ENCODE data around the gene ANKRD36C. TPM values are rescaled to one million over a fixed set of nuclear protein-coding genes. Genes with fewer than 3 reads are reported as not detected.
A peak's percentile ranks its signal among the peaks of the same experiment; 100 is the strongest.
"Not testable (repeated sequence)": the region's sequence is repeated elsewhere in the genome, so short reads cannot be mapped to it uniquely, and the experiment has no call there.

ANKRD36C gene
- 31.4 TPM for polyA plus RNA-seq (ENCODE audit: insufficient read length)
- long read RNA-seq, donor 1: 0 reads
- long read RNA-seq, donor 2, partial matches to known transcripts: 7 of 7 reads
- long read RNA-seq, donor 2, other reads (novel, unspliced or antisense): 0 of 7 reads
- long read RNA-seq, donor 3, partial matches to known transcripts: 5 of 6 reads
- long read RNA-seq, donor 3, other reads (novel, unspliced or antisense): 0 of 6 reads
- long read RNA-seq, donor 4: 0 reads
- long read RNA-seq, donor 5, partial matches to known transcripts: 0 of 1 reads
- long read RNA-seq, donor 5, other reads (novel, unspliced or antisense): 0 of 1 reads
- long read RNA-seq, donor 6: 0 reads
- long read RNA-seq, donor 7, partial matches to known transcripts: 0 of 1 reads
- long read RNA-seq, donor 7, other reads (novel, unspliced or antisense): 0 of 1 reads
- long read RNA-seq, donor 8, partial matches to known transcripts: 0 of 1 reads
- long read RNA-seq, donor 8, other reads (novel, unspliced or antisense): 0 of 1 reads

DNA sequence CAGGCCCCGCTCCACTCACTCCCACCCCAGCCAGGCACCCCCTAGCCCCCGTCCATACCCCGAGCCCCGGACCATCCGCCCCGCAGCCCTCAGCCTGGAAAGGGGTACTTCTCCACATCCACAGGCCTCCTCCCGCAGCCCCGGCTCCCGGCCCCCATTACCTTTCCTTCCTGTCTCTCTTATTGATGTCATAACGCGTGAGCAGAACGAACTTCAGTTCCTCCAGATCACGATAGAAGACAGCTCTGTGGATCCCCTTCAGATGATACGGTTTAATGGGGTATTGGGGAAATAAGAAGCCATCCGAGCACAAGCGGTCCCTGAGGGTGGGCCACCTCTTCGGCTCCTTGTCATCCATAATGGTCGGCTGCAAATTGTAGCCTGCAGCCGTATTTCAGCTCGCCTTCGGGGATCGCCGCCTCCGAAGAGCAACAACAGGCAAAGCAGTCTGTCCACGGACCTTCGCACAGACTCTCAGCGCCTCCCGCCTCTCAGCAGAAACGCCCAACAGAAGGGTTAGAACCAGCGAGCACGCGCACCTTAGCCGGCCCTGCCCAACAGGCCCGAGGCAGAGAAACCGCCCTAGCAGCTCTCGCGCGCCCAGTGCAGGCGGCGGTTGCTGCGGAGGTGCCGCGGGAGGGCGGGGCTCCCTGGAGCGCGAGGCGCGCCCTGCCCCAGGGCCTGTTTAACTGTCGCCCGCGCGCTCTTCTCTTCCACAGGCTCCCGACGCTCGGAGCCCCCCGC is at the start of gene ANKRD36C:
ANKRD36C (minus strand) TSS at position 474 of the 744 bp plus-strand sequence; CDS start at position 358, 116 bp downstream.
- peak; percentile 28 for DNase-seq

GRCh38 chr2:96035554-96035953 is 43.9 kb upstream of the ANKRD36C start:
- not testable (repeated sequence) for DNase-seq

DNA sequence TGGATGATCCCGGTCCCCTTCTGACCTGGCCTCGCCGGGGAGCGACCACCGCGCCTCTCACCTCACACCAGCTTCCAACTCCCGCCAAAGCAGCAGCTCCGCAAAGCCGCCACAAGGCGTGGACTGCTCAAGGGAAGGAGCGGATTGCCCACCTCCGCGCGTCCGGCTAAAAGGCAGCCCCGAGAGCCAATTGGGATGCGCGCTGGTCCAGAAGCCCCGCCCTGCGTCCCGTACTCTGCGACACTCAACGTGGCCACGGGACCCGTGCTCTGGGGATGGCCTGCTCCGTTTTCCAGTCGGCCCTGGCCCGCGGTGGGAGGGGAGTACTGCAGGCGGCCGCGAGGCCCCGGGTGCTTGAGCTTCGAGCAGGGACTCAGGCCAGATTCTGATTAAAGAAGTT is 43.2 kb upstream of the ANKRD36C start, which contains the start of gene GPAT2:
GPAT2 (minus strand) TSS at position 125 of the 400 bp plus-strand sequence. CDS start 2,557 bp downstream, outside the sequence.
- DNase-seq: not testable (repeated sequence)

- not testable (repeated sequence) for DNase-seq
These were observed 42.4 kb upstream of the ANKRD36C start for GRCh38 chr2:96033997-96034396.

DNA sequence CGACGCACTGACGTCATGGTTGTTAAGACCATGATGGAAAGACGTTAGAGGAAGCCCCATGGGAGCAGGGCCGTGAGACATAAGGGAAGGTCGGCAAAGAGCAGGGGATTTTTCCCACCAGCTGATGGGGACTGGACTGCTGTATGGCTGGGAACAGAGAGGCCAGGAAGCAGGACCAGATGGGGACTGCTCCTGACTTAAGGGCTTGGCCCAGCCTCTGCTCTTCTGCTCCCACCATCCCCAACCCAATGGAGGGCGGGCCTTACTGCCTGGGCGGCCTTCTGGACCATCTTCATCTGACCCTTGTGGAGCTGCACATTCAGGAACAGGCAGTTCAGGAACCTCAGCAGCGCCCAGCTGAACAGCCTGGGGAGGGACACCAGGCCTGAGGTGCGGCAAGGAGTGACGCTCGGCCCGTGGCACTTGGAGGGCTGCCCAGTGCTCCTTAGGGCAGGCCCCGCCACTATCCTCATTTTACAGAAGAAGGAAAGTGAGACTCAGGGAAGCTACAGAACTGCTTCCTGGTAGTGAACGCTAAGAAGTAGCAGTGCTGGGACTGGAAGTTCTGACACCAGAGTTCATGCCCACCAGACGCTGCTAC is 36.2 kb upstream of the ANKRD36C start:
- DNase-seq: not testable (repeated sequence)

DNA sequence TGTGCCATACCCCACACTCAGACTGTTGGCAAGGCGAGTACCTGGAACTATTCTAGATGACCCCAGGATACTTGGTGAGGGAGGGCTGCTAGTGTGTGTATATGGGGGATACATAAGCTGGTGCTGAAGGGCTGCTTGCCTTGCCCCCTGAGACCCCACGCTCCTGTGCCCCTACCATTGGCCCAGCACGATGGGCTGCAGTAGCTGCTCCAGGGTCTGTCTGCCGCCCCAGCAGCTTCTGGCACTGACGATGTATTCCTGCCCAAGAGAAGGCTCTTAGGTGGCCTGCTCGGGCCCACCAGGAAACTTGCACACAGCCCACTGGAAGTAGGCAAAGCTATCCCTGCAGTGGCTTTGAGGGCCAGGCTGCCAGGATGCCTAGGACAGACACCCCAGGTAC is 34.1 kb upstream of the ANKRD36C start:
- not testable (repeated sequence) for DNase-seq

DNA sequence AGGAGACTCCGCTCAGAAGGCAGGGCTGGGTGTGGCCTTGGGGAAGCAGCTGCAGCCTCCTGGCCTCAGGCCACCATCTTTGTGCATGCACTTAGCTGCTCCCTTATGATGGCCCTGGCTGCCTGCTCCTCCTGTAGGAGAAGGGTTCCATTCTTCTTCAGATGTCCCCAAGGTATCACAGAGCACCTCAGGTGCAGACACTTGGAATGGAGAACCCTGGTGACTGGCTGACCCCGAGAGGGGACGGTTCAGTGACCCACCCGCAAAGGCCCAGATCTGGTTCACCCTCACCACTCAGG is 33.5 kb upstream of the ANKRD36C start:
- DNase-seq: no peak

DNA sequence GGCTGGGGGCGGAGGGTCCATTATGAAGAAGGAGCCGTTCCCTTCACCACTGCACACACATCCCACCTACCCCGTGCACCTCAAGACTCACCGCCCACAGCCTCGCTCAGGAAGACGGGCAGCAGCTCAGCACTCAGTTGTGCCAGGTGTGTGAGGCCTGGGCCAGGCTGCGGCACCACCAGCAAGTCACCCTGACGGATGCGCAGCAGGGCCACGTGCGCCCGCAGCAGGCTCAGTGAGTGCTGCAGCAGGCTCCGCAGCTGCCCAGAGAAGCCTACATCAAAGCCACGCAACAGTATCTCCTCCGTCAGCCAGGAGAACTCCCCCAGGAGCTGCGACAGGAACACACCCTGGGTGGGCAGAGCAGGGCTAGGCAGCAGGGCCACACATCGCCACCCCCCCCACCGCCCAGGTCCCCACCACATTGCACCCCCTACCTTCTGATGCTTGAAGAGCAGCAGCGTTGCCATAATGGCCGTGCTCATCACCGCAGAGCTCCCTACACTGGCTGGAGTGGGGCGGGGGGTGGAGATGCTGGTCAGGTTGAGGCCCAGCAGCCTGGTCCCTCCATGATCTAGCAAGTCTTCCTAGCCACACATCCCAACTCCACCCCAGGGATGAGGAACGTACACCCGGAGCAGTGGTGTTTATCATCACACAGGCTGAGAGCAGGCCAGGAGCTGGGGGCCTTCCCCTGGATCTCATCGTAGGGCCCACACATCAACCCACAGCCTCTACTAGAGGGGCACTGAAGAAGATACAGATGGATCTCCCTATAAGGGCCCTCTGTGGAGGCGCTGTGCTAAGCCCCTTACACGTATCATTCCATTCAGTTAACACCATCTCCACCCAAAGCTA is 32.9 kb upstream of the ANKRD36C start:
- no peak for DNase-seq

DNA sequence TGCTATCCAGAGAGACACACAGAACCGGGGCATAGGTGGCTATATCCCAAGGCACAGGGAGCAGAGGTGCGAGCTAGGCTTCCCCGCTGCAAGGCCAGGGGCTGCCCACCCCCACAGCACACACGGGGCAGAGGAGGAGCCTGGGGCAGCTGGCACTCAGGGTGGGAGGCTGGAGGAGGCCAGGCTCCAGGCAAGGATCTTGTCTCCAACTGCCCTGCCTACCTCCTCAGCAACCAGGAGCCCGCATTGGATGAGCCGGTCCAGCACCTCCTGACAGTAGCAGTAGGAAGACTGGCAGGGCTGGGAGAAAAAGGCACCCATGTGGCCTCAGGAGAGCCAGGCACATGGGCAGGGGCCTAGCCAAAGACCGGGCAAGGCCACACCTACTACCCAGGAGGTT is 32.1 kb upstream of the ANKRD36C start:
- DNase-seq: not testable (repeated sequence)

DNA sequence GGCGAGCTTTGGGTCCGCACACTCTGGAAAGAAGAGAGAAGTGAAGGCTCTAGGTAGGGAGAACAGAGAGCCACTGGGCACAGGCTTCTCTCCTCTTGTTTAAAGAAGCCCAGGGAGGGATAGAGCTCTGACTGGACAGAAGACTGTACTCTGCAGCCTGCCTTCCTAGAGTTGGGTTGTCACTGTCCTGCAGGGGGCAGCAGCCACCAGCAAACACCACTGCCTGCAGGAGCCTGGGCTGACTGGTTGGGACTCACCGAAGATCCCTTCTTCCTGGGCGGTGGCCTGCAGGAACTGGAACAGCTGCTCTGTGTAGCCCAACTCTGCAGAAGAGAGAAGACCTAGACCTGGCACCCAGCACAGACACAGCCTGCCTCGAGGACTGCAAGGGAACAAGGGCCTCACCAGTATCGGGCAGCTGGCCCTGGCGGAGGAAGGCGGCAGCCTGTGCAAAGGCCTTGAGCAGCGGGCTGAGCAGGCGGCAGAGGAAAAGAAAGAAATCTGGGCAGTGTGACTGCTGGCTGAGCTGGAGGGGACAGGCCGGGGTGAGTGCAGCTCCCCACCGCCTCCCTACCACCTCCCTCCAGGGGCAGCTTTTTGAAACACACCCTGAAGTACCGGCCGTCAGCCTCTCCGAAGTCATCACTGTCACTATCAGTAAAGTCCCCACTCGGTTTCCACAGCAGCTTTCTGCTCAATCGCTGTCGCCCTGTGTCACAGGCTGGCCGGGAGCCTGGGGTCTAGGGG is 31.2 kb upstream of the ANKRD36C start:
- DNase-seq: peak; percentile 68

- not testable (repeated sequence) for DNase-seq
These were observed 30.5 kb upstream of the ANKRD36C start for GRCh38 chr2:96022126-96022525.

GRCh38 chr2:96021142-96021541 is 29.5 kb upstream of the ANKRD36C start:
- DNase-seq: not testable (repeated sequence)

GRCh38 chr2:96019909-96020590 is 28.4 kb upstream of the ANKRD36C start:
- not testable (repeated sequence) for DNase-seq

GRCh38 chr2:96016321-96016720 is 24.7 kb upstream of the ANKRD36C start:
- DNase-seq: not testable (repeated sequence)

DNA sequence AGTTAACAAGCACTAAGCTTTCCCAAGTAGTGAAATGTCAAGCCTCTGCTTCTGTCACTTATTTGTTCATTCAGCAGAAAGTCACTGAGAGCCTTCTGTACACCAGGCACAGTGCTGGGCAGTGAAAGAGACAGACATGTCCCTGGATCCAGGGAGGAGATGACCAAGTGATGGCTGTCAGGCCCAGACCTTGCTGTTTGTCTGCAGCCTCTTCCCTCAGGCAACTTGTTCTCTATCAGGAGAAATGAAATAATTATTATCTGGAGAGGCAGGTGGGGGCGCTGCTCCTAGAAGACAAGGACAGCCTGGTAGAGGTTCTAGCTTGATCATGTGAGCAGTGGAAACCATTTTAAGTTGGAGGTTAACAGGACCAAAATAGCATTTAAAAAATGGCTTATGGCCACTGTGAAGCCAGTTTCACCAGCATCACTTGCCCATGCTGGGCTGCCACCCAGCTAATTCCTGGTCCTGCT is 21.2 kb upstream of the ANKRD36C start:
- not testable (repeated sequence) for DNase-seq

DNA sequence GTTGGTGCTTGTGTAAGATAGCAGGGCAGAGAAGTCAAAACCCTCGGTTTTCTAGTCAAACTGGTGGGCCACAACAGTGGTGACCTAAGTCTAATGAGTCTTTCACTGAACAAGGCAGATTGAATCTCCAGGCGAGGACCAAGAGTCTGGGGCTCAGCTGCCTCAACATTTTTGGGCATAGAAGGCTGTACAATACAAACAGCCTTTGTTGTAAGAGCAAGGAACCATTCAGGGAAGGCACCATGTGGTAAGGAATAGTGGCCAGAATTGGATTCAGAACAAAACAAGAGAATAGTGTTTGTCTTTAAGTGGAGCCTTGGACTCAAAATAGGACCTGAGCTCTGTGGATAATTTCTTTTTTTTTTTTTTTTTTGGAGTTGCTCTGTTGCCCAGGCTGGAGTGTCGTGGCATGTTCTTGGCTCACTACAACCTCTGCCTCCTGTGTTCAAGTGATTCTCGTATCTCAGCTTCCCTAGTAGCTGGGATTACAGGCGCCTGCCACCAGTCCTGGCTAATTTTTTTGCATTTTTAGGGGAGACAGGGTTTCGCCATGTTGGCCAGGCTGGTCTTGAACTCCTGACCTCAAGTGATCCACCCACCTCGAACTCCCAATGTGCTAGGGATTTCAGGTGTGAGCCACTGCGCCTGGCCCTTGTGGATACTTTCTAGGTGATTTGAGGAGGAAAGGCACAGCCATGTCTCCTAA is 20.6 kb upstream of the ANKRD36C start:
- not testable (repeated sequence) for DNase-seq

DNA sequence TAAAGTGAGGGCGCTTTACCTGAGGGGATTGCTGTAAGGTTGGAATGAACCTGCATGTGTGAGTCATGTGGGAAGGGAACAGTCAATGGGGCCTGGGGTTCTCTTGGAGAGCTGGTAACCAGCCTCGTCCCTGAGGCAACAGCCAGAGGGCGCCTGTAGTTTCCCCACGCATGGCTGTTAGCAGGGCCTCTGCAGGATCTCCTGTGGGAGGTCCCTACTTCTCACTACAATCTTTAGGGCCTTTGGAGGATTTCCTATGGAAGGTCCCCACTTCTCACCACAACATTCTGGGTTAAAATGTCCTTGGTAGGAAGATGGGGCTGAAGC is 19.5 kb upstream of the ANKRD36C start:
- peak; percentile 4 for DNase-seq

GRCh38 chr2:96010320-96011128 is 18.9 kb upstream of the ANKRD36C start:
- DNase-seq: peak; percentile 89

- peak; percentile 4 for DNase-seq
These were observed 18.2 kb upstream of the ANKRD36C start for GRCh38 chr2:96009833-96010232.

Data from left kidney (tissue), 8 donors.